NCI-H2081 (cell line): ENCODE measurements around the gene NBEAL2.
A peak's percentile ranks its signal among the peaks of the same experiment; 100 is the strongest.

Experiments
- DNase-seq, 2 experiments: peaks; one replicate each; lab custom pipeline; 2025; lab: John Stamatoyannopoulos, UW

The NBEAL2 gene

DNA sequence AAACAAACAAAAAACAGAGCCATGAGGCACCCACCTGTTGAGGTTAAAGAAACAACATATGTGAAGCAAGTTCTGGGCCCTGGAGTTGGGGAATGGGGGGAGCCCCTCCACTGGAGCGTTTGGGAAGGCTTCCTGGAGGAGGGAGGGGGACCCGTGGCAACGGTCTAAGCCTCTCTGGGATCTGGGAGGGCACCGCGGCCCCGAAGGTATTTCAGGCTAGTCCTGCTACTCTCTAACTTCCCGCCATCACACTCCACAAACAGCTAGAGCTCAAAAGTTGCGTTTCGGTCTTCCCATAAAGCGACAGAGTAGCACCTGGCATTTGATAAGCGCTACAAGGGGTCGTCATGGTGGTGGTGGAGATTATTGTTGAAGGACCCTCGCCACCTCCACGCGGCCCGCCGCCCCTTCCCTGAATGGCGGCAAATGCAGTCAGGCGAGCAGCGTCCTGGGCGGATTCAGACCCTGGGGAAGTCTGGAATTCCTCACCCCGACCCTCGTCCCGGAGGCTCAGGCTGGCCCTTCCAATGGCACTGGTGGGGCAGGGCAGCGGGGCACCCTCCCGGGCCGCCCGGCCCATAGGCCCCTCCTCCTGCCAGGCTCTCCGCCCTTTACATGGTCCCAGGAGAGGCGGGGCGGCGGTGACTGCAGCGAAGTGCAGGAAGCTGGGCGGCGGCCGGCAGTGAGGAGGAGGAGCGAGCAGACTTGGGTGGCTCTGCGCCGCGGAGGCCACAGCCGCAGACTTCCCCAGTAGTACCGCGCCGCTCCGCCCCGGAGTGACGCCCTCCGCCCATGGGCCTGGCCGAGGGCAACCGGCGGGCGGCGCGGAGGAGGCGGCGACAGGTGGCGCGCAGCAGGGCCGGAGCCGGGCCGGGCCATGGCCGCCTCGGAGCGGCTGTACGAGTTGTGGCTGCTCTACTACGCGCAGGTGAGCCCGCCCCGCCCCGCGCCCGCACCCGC, at the start of gene NBEAL2:
Gene NBEAL2 (plus strand): TSS at position 682 of the 960 bp plus-strand sequence. CDS start 196 bp downstream, at position 878.
- peak; percentile 84 to 88 for DNase-seq

- no peak for DNase-seq
Observed at GRCh38 chr3:46930166-46930944, 49.1 kb upstream of the NBEAL2 start.

- no peak for DNase-seq
Observed at GRCh38 chr3:46930945-46931403, 48.5 kb upstream of the NBEAL2 start.

GRCh38 chr3:46931631-46932331, 47.7 kb upstream of the NBEAL2 start:
- DNase-seq, result peak in 1 of 2 experiments; percentile 32

DNA sequence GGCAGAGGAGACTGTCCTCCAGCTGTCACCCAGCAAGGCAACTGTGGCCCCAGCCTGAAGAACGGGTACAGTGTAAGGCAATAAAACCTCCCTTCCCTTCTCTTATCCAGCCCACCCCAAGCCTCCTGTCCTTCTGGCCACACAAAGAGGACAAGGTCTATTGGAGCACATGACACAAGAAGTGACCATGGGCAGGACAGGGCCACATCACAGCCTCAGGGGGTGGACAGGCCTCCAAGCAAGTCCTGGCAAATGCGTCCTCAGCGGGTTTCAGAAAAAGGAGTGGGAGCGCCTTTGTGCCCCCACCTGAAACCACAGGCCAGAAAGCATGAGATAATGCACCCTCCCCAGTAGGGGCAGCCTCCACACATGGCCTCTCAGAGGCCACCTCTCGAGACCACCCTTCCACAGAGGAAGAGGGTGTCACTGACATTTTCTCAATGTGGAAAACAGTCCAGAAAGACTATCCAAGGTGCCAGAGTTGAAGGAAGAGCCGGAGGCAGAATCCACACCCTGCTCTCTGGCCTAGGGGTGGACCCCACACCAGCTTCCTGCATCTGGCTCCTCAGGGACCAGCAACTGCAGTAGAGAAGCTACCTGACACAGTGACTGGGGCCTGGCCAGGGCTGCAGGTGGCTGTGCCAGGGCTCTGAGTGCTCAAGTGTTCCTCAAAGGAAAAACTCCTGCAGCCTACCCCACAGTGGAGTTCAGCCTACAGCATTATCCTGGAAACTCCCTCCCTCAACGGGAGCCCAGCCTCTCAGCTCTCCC, 46.8 kb upstream of the NBEAL2 start:
- DNase-seq, result no peak

DNA sequence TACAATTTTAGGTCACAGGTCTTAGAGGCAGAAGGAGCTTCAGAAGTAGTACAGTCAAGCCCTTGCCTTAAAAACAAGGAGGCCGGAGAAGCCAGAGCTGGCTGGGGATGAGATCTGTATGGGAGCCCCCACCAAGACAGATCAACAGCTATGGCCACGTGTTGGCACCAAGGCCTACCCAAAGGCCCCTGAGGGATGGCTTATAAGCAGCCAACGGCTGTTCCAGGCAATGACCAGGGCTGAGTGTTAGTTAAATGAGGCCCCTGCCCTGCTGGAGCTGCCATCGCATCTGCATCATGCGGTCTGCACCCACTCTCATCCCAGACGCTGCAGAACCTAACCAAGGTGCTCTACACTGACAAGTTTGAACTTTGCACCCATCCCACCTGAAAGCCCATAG, 46.2 kb upstream of the NBEAL2 start:
- DNase-seq, result no peak

- DNase-seq, result peak in 1 of 2 experiments; percentile 10
Observed at GRCh38 chr3:46934072-46934471, 45.4 kb upstream of the NBEAL2 start.

GRCh38 chr3:46934498-46935167, 44.8 kb upstream of the NBEAL2 start:
- no peak for DNase-seq

DNA sequence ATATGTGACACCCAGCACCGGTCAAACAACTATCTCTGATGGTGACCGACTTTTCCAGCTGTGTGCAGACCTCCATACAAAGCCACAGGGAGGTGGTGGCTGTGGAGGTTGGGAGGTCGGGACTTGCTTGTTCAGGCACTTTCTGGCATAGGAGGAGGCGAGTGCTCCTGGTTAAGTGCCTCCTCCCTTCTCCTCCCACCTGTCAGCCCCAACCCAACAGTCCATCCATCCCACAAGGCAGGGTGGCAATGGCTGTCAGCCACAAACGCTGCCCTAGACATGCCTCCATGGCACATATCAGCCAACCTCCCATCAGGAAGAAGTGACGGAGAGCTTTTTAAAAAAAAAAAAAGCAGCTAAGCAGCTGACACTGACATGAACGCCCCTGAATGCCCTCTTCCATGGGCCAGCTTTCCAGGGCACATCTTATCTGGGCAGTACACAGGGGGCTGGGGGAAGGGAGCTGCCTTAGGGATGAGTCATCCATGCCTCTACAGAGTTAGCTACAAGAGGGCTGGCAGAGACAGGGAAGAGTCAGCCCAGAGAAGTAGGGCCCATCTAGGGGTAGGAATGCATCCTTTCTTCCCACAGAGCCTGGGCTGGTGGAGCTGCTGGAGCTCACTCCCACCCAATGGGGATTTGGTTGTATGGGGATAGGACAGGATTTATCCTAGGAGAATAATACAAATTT, 44.2 kb upstream of the NBEAL2 start:
- DNase-seq, result no peak

DNA sequence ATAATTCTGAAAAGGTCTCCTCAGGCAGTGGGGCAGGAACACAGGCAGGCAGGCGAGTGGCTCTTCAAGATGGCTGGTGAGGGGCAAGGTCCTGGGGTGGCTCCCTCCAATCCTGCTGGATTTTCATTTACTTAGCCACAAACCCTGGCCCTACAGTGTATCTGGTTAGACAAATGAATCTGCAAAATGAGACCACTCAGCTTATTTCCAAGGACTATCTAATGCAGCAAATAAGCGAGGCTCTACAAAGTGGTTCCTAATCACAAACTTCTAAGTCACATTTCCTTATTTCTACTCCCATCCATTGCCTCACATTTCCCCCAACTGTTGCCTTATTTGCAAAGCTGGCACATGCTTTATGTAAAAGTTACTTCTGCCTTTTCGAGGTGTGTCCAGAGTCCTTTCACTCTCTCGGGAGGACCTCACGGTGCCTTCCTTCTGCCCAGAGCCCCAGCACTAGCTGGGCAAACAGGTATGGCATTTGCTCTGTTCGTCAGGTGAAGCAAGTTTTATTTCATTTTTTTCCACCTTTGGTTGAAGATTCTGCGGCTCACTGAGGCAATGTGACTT, 43.4 kb upstream of the NBEAL2 start:
- no peak for DNase-seq

GRCh38 chr3:46936733-46937250, 42.7 kb upstream of the NBEAL2 start:
- no peak for DNase-seq

GRCh38 chr3:46938118-46938517, 41.3 kb upstream of the NBEAL2 start:
- DNase-seq, result no peak

- no peak for DNase-seq
Observed at GRCh38 chr3:46939578-46940445, 39.7 kb upstream of the NBEAL2 start.

- no peak for DNase-seq
Observed at GRCh38 chr3:46942076-46942475, 37.4 kb upstream of the NBEAL2 start.

GRCh38 chr3:46942481-46943236, 36.8 kb upstream of the NBEAL2 start:
- DNase-seq, result no peak

GRCh38 chr3:46943237-46944187, 36.0 kb upstream of the NBEAL2 start:
- no peak for DNase-seq

DNA sequence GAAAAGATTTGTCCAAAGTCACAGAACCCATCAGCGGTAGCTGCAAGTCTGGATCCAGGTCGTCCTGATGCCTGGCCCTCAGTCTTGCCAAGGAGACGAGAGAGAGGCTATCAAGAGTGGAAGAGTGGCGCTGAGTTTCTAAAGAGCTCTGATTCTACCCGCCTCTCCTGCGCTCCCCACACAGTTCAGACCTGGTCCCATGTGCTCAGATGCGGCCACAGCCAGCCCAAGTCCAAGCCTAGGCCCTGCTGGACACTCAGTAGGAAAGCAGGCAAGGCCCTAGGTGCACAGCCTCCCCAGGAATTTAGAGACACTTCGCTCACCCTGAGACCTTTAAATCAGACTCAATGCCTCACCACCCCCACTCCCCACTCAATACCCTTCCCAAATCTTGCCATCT, 35.3 kb upstream of the NBEAL2 start:
- DNase-seq, result no peak
